ENCODE results near the gene PEAR1. TPM values are rescaled to one million over a fixed set of nuclear protein-coding genes. Genes with fewer than 3 reads are reported as not detected.

Gene PEAR1
- total RNA-seq, 1 experiment from 2014 or later, result 0.27 TPM

- no peak for DNase-seq (ENCODE audit: extremely low read depth, low read depth)
These were observed 37.9 kb downstream of the PEAR1 start for GRCh38 chr1:156931211-156931952.

- no peak for DNase-seq (ENCODE audit: extremely low read depth, low read depth)
These were observed 38.6 kb downstream of the PEAR1 start for GRCh38 chr1:156931974-156932710.

GRCh38 chr1:156933136-156933535 lies 39.6 kb downstream of the PEAR1 start:
- DNase-seq (ENCODE audit: extremely low read depth, low read depth), result no peak

- DNase-seq (ENCODE audit: extremely low read depth, low read depth), result no peak
These were observed 42.1 kb downstream of the PEAR1 start for GRCh38 chr1:156935505-156936128.

- no peak for DNase-seq (ENCODE audit: extremely low read depth, low read depth)
These were observed 42.7 kb downstream of the PEAR1 start for GRCh38 chr1:156936191-156936590.

GRCh38 chr1:156936721-156937220 lies 43.3 kb downstream of the PEAR1 start:
- DNase-seq (ENCODE audit: extremely low read depth, low read depth), result no peak

GRCh38 chr1:156937883-156938282 lies 44.4 kb downstream of the PEAR1 start:
- DNase-seq (ENCODE audit: extremely low read depth, low read depth), result no peak

GRCh38 chr1:156938813-156939212 lies 45.3 kb downstream of the PEAR1 start:
- DNase-seq (ENCODE audit: extremely low read depth, low read depth), result no peak

- no peak for DNase-seq (ENCODE audit: extremely low read depth, low read depth)
These were observed 46.3 kb downstream of the PEAR1 start for GRCh38 chr1:156939786-156940334.

GRCh38 chr1:156941675-156942074 lies 48.2 kb downstream of the PEAR1 start:
- DNase-seq (ENCODE audit: extremely low read depth, low read depth), result no peak

GRCh38 chr1:156942176-156942575 lies 48.7 kb downstream of the PEAR1 start:
- no peak for DNase-seq (ENCODE audit: extremely low read depth, low read depth)

GRCh38 chr1:156942576-156942975 lies 49.1 kb downstream of the PEAR1 start:
- no peak for DNase-seq (ENCODE audit: extremely low read depth, low read depth)

- DNase-seq (ENCODE audit: extremely low read depth, low read depth), result no peak
These were observed 50.2 kb downstream of the PEAR1 start for GRCh38 chr1:156943756-156944155.

GRCh38 chr1:156944268-156944667 lies 50.8 kb downstream of the PEAR1 start:
- no peak for DNase-seq (ENCODE audit: extremely low read depth, low read depth)

GRCh38 chr1:156944848-156945247 lies 51.3 kb downstream of the PEAR1 start:
- DNase-seq (ENCODE audit: extremely low read depth, low read depth), result no peak

- DNase-seq (ENCODE audit: extremely low read depth, low read depth), result no peak
These were observed 52.6 kb downstream of the PEAR1 start for GRCh38 chr1:156945881-156946661.

- no peak for DNase-seq (ENCODE audit: extremely low read depth, low read depth)
These were observed 53.6 kb downstream of the PEAR1 start for GRCh38 chr1:156947127-156947526.

GRCh38 chr1:156947818-156948525 lies 54.5 kb downstream of the PEAR1 start:
- no peak for DNase-seq (ENCODE audit: extremely low read depth, low read depth)

GRCh38 chr1:156948708-156949107 lies 55.2 kb downstream of the PEAR1 start:
- DNase-seq (ENCODE audit: extremely low read depth, low read depth), result no peak

GRCh38 chr1:156949127-156949526 lies 55.6 kb downstream of the PEAR1 start:
- DNase-seq (ENCODE audit: extremely low read depth, low read depth), result no peak
